ENCODE measurements around the gene ATP5F1D. TPM values are rescaled to one million over a fixed set of nuclear protein-coding genes. Genes with fewer than 3 reads are reported as not detected.
A peak's percentile ranks its signal among the peaks of the same experiment; 100 is the strongest.

Gene ATP5F1D
- total and polyA plus RNA-seq, 2 of the 8 experiments (the other 6 are each of a cell fraction or from before 2014, with no cell fraction given) = 174 to 249 TPM

GRCh38 chr19:1286487-1287353, 45.2 kb downstream of the ATP5F1D start:
- Histone ChIP-seq H3K56ac (replicated peaks; ENCODE audit: insufficient read length, low read depth, low read length) (peak overlapping the region; percentile 16), H2AK5ac (ENCODE audit: low read depth, low read length) (no peak overlapping the region), H3K27ac (ENCODE audit: low read depth, low read length) (no peak overlapping the region), H3K18ac (ENCODE audit: extremely low read depth, low read length) (no peak overlapping the region), H3K36me3 (ENCODE audit: control insufficient read depth in 2 of 4, insufficient read depth in 4 of 4, low read length in 3 of 4) (no peaks in the 10 kb centered on the region), H3K4ac (replicated peaks; ENCODE audit: insufficient read length, low read depth, low read length) (no peak overlapping the region), H3K9me3 (ENCODE audit: insufficient read depth in 2 of 2, low read depth in 1 of 2, low read length in 1 of 2) (no peaks in the 10 kb centered on the region), H2BK12ac (ENCODE audit: low read depth, low read length) (no peak overlapping the region), H3K9ac (replicated peaks in 1 of 4; ENCODE audit: extremely low read depth in 1 of 4, low read depth in 3 of 4, low read length in 3 of 4) (no peak overlapping the region), H4K91ac (replicated peaks; ENCODE audit: insufficient read length, low read length) (no peak overlapping the region), H2BK15ac (ENCODE audit: low read length) (no peak overlapping the region), H3K4me2 (ENCODE audit: insufficient read depth in 1 of 2, low read depth in 2 of 2, low read length in 2 of 2) (peak overlapping the region; percentile 32 to 79; a peak in 3 of 4 replicates), H3K27me3 (replicated peaks in 1 of 4; ENCODE audit: control insufficient read depth in 3 of 4, extremely low read depth in 1 of 4, insufficient read depth in 3 of 4, low read length in 3 of 4) (peaks cover 0 to 21% (median 12%) of the 10 kb centered on the region in 4 experiments; a peak in 5 of 7 replicates), H4K8ac (ENCODE audit: extremely low read depth, insufficient read depth, low read length) (peak overlapping the region; percentile 79), H3K4me3 (ENCODE audit: extremely low read depth in 1 of 4, insufficient read depth in 2 of 4, low read depth in 3 of 4, low read length in 4 of 4) (peak overlapping the region; percentile 47 to 67 (median 49)), H2BK20ac (ENCODE audit: low read length) (no peak overlapping the region), H3K23ac (ENCODE audit: insufficient read length) (no peak overlapping the region), H3K14ac (ENCODE audit: insufficient read length) (no peak overlapping the region), H2BK120ac (replicated peaks; ENCODE audit: low read depth, low read length) (no peak overlapping the region), H3K79me2 (ENCODE audit: control insufficient read depth in 1 of 2, insufficient read depth in 2 of 2, low read length in 2 of 2) (no peaks in the 10 kb centered on the region), H3K4me1 (replicated peaks in 1 of 4; ENCODE audit: control insufficient read depth in 3 of 4, insufficient read depth in 4 of 4, low read length in 3 of 4) (peaks cover 0 to 21% (median 9%) of the 10 kb centered on the region in 4 experiments; a peak in 5 of 7 replicates), H2AFZ (ENCODE audit: low read length) (no peak overlapping the region), H3K23me2 (ENCODE audit: low read depth, low read length) (peaks cover 5% of the 10 kb centered on the region; the same call in 1 of the 2 replicates), H4K5ac (ENCODE audit: insufficient read length, low read depth, low read length) (no peak overlapping the region), H3K79me1 (ENCODE audit: low read depth, low read length) (no peaks in the 10 kb centered on the region), H2BK5ac (ENCODE audit: low read depth, low read length) (no peak overlapping the region), H4K20me1 (replicated peaks in 1 of 2; ENCODE audit: control insufficient read depth in 1 of 2, insufficient read depth in 2 of 2, low read length in 2 of 2) (peaks cover 0 to 4% of the 10 kb centered on the region in 2 experiments)
- ChIA-PET POLR2A (ENCODE audit: partially characterized antibody) (interaction anchor here (0.8 to 2.2 kb wide), 8 partner anchors 14 to 84 kb away, joined by 3 to 11 read pairs (median 4); partner anchors contain the start of genes CIRBP and MIDN), CTCF (ENCODE audit: partially characterized antibody) (interaction anchor here (1.1 kb wide), 1 partner anchor 29 kb away, joined by 3 read pairs; no protein-coding TSS in a partner anchor)
- WGBS, 2 experiments (ENCODE audit: extremely low coverage in 1 of 2, insufficient coverage in 1 of 2, insufficient read length in 1 of 2, insufficient replicate concordance in 2 of 2, low coverage in 1 of 2, low lambda C conversion rate in 2 of 2, missing lambda C conversion rate in 1 of 2) = 55% methylated on average over 30 of the region's 38 CpGs; no CpG with 5 or more reads in 1 of the 2 experiments
- FAIRE-seq = no peak
- no peak for DNase-seq (ENCODE audit: low read depth in 1 of 2, low spot score in 2 of 2)
- TF ChIP-seq EP300 (IDR thresholded peaks at IDR 0.05; ENCODE audit: borderline replicate concordance in 1 of 2, low read depth in 2 of 2, low read length in 2 of 2) = no peak
- TF ChIP-seq SUZ12 (IDR thresholded peaks at IDR 0.05; ENCODE audit: low read length) = no peak
- TF ChIP-seq, protein P1, sequence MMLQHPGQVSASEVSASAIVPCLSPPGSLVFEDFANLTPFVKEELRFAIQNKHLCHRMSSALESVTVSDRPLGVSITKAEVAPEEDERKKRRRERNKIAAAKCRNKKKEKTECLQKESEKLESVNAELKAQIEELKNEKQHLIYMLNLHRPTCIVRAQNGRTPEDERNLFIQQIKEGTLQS (IDR thresholded peaks at IDR 0.05; ENCODE audit: insufficient read depth, low read depth, low read length) = no peak
- TF ChIP-seq MAX (IDR thresholded peaks at IDR 0.05) = no peak

Measured in H1 (cell line).